Endothelial cell of umbilical vein (primary cell): ENCODE measurements around the gene ST8SIA1.

Experiments
- JUN ChIP-seq: IDR thresholded peaks from 2 replicates; pipeline ENCODE4 v1.6.1; 2011; ENCODE audit warnings: borderline replicate concordance, low read depth; ENCODE audit not compliant: insufficient read length, insufficient read depth
- POLR2A ChIP-seq: IDR thresholded peaks from 2 replicates; pipeline ENCODE4 v1.6.1; 2012; ENCODE audit warnings: low read depth, mild to moderate bottlenecking, control low read depth, low read length
- POLR2AphosphoS5 ChIP-seq: IDR thresholded peaks from 2 replicates; pipeline ENCODE4 v1.6.1; 2012; ENCODE audit warnings: low read depth, mild to moderate bottlenecking, control low read depth, low read length, moderate library complexity; ENCODE audit not compliant: insufficient read depth
- TF ChIP-seq, protein P1 (sequence below), 2 donors: IDR thresholded peaks; 1 replicate in 1 of 2; 2 replicates in 1 of 2; pipeline ENCODE4 v1.5.1; 2011; ENCODE audit warnings: low read length in 2 of 2, mild to moderate bottlenecking in 2 of 2, moderate library complexity in 2 of 2, control low read depth in 1 of 2, inconsistent platforms in 1 of 2, low read depth in 1 of 2; ENCODE audit not compliant: insufficient read depth in 1 of 2; ENCODE audit errors: extremely low read depth in 1 of 2

DNA sequence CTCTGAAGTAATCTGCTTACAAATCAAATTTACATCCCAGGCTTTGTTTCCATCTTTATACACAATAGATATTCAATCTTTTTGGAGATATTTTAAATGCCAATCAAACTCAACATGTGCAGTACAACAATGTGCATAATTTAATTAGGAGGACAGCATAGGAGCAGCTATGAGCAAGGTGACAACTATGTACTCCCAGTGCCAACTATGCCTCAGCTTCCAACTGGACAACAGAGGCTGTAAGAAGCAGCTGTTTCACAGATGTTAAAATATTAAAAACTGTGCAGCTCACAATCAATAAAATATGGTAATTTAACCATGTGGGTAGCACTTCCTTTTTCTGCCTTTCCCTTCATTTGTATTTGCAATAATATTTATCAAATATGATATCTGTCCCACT lies 99.9 kb downstream of the ST8SIA1 start:
- TF ChIP-seq, protein P1, sequence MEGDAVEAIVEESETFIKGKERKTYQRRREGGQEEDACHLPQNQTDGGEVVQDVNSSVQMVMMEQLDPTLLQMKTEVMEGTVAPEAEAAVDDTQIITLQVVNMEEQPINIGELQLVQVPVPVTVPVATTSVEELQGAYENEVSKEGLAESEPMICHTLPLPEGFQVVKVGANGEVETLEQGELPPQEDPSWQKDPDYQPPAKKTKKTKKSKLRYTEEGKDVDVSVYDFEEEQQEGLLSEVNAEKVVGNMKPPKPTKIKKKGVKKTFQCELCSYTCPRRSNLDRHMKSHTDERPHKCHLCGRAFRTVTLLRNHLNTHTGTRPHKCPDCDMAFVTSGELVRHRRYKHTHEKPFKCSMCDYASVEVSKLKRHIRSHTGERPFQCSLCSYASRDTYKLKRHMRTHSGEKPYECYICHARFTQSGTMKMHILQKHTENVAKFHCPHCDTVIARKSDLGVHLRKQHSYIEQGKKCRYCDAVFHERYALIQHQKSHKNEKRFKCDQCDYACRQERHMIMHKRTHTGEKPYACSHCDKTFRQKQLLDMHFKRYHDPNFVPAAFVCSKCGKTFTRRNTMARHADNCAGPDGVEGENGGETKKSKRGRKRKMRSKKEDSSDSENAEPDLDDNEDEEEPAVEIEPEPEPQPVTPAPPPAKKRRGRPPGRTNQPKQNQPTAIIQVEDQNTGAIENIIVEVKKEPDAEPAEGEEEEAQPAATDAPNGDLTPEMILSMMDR (IDR thresholded peaks at IDR 0.05; ENCODE audit: extremely low read depth in 1 of 2, insufficient read depth in 1 of 2, low read depth in 1 of 2, low read length in 2 of 2) = no peak
- TF ChIP-seq JUN (no peak), POLR2AphosphoS5 (no peak), POLR2A (no peak)
